Esophagus squamous epithelium (tissue), 5 donors: ENCODE measurements around the gene RFTN1. TPM values are rescaled to one million over a fixed set of nuclear protein-coding genes. Genes with fewer than 3 reads are reported as not detected.

Source experiments
- DNase-seq: peaks from one replicate; lab custom pipeline; 2025; lab: John Stamatoyannopoulos, UW
- H3K27ac ChIP-seq, 4 donors: fragments of 200-600 bp; sonication (generic); one replicate each; pipeline ENCODE4 v1.5.1; 2016 to 2019; ENCODE audit warnings: mild to moderate bottlenecking in 1 of 4
- H3K27me3 ChIP-seq, 4 donors: fragments of 200-600 bp; sonication (generic); 1 replicate in 3 of 4; 2 replicates in 1 of 4; pipeline versions ENCODE4 v1.5.1 to v1.6.0; 2017 to 2021; ENCODE audit warnings: antibody characterized with exemption in 1 of 4
- H3K36me3 ChIP-seq, 3 donors: fragments of 200-600 bp; sonication (generic); one replicate each; pipeline ENCODE4 v1.5.1; 2016 to 2019
- H3K4me1 ChIP-seq, 3 donors: fragments of 200-600 bp; sonication (generic); one replicate each; pipeline ENCODE4 v1.5.1; 2017 to 2019
- H3K4me3 ChIP-seq, 4 donors: fragments of 200-600 bp; sonication (generic); 1 replicate in 3 of 4; 2 replicates in 1 of 4; pipeline ENCODE4 v1.5.1; 2016 to 2019; ENCODE audit warnings: mild to moderate bottlenecking in 2 of 4, moderate library complexity in 1 of 4
- H3K9me3 ChIP-seq, 3 donors: fragments of 200-600 bp; sonication (generic); one replicate each; pipeline ENCODE4 v1.5.1; 2016 to 2019
- CTCF ChIP-seq, 6 experiments: fragments of 450-650 bp in 4 of 6; fragments of 200-600 bp in 2 of 6; sonication (generic) in 2 of 6; IDR thresholded peaks; one replicate each; pipeline ENCODE4 v1.5.1; 2016 to 2019; ENCODE audit warnings: antibody characterized with exemption in 6 of 6, mild to moderate bottlenecking in 4 of 6, moderate library complexity in 4 of 6
- POLR2A ChIP-seq, 4 donors: fragments of 450-650 bp; IDR thresholded peaks; one replicate each; pipeline ENCODE4 v1.6.1; 2017; ENCODE audit warnings: antibody characterized with exemption in 4 of 4, mild to moderate bottlenecking in 4 of 4, moderate library complexity in 3 of 4
- WGBS, 2 donors: methylation state at CpG; one replicate each; pipeline ENCODE4 v1.1.5; 2018; 5-methylcytosine and 5-hydroxymethylcytosine counted together
- intact Hi-C: fragments of 100-400 bp; cut with DNase I; formaldehyde crosslinking; loops from one replicate; pipeline ENCODE4 v1.15.0; 2022
- total RNA-seq, 4 donors: library from RNA; depleted of rRNA; stranded (reverse); fragments of >200 nt; gene quantifications; one replicate each; pipeline ENCODE4 v1.1.0, GENCODE V29; 2016
- donor health status: DM: yes; HTN: yes; CAD: no.

RFTN1 gene
- total RNA-seq, 4 donors from 2014 or later: 5.0 to 22.7 (median 12.4) TPM

- no peak overlapping the region for H3K4me3 ChIP-seq
- peaks cover 0 to 15% (median 0%) of the 10 kb centered on the region in 3 donors for H3K36me3 ChIP-seq
- peaks cover 14 to 63% (median 45%) of the 10 kb centered on the region in 3 donors for H3K4me1 ChIP-seq
- H3K27me3 ChIP-seq: no peaks in the 10 kb centered on the region
- WGBS, 2 donors: 60 to 78% methylated on average over 2 of the region's 2 CpGs
- intact Hi-C loops: no loop called here
- TF ChIP-seq CTCF (IDR thresholded peaks at IDR 0.05): no peak
- TF ChIP-seq POLR2A (IDR thresholded peaks at IDR 0.05): no peak
- peak overlapping the region in 3 of 4 donors; percentile 15 to 74 (median 61) for H3K27ac ChIP-seq
- no peak for DNase-seq
- H3K9me3 ChIP-seq: no peaks in the 10 kb centered on the region
Measured at GRCh38 chr3:16370503-16370871, 143.0 kb downstream of the RFTN1 start.

GRCh38 chr3:16369885-16370284 lies 143.6 kb downstream of the RFTN1 start:
- DNase-seq: no peak
- TF ChIP-seq CTCF (IDR thresholded peaks at IDR 0.05) (no peak), POLR2A (IDR thresholded peaks at IDR 0.05) (no peak)
- H3K4me3 ChIP-seq: no peak overlapping the region
- H3K27ac ChIP-seq: peak overlapping the region in 3 of 4 donors; percentile 9 to 74 (median 61)
- peaks cover 14 to 58% (median 45%) of the 10 kb centered on the region in 3 donors for H3K4me1 ChIP-seq
- H3K27me3 ChIP-seq: no peaks in the 10 kb centered on the region
- no peaks in the 10 kb centered on the region for H3K9me3 ChIP-seq
- peaks cover 0 to 15% (median 0%) of the 10 kb centered on the region in 3 donors for H3K36me3 ChIP-seq
- 86 to 93% methylated on average over 8 of the region's 8 CpGs for WGBS, 2 donors
- intact Hi-C loops: no loop called here

- Histone ChIP-seq H3K4me1 (peaks cover 14 to 52% (median 44%) of the 10 kb centered on the region in 3 donors), H3K9me3 (no peaks in the 10 kb centered on the region), H3K27ac (peak overlapping the region in 3 of 4 donors; percentile 10 to 61 (median 10)), H3K27me3 (no peaks in the 10 kb centered on the region), H3K4me3 (no peak overlapping the region), H3K36me3 (peaks cover 0 to 20% (median 0%) of the 10 kb centered on the region in 3 donors)
- no peak for DNase-seq
- TF ChIP-seq POLR2A (IDR thresholded peaks at IDR 0.05): no peak
- no peak for TF ChIP-seq CTCF (IDR thresholded peaks at IDR 0.05)
- intact Hi-C loops: no loop called here
- 34 to 50% methylated on average over 5 of the region's 5 CpGs for WGBS, 2 donors
Measured at GRCh38 chr3:16369276-16369675, 144.2 kb downstream of the RFTN1 start.

- no peak for DNase-seq
- intact Hi-C loops: no loop called here
- TF ChIP-seq CTCF (IDR thresholded peaks at IDR 0.05) (no peak), POLR2A (IDR thresholded peaks at IDR 0.05) (no peak)
- WGBS, 2 donors: 50 to 100% methylated on average over 1 to 4 of the region's 5 CpGs
- Histone ChIP-seq H3K4me1 (peaks cover 4 to 25% (median 21%) of the 10 kb centered on the region in 3 donors), H3K27me3 (no peaks in the 10 kb centered on the region), H3K4me3 (no peak overlapping the region), H3K9me3 (no peaks in the 10 kb centered on the region), H3K36me3 (peaks cover 0 to 29% (median 0%) of the 10 kb centered on the region in 3 donors), H3K27ac (no peak overlapping the region)
Measured at GRCh38 chr3:16366581-16366980, 146.9 kb downstream of the RFTN1 start.

- intact Hi-C loops: no loop called here
- no peaks in the 10 kb centered on the region for H3K27me3 ChIP-seq
- H3K36me3 ChIP-seq: peaks cover 0 to 29% (median 0%) of the 10 kb centered on the region in 3 donors
- no peak overlapping the region for H3K27ac ChIP-seq
- H3K4me3 ChIP-seq: no peak overlapping the region
- DNase-seq: no peak
- WGBS, 2 donors: 61 to 82% methylated on average over 6 of the region's 6 CpGs
- peaks cover under 1 to 15% (median 14%) of the 10 kb centered on the region in 3 donors for H3K4me1 ChIP-seq
- no peaks in the 10 kb centered on the region for H3K9me3 ChIP-seq
- no peak for TF ChIP-seq POLR2A (IDR thresholded peaks at IDR 0.05)
- no peak for TF ChIP-seq CTCF (IDR thresholded peaks at IDR 0.05)
Measured at GRCh38 chr3:16365491-16366128, 147.9 kb downstream of the RFTN1 start.
